Astrocyte (in vitro differentiated cells and primary cell): Measurements from ENCODE around the gene C1orf159. TPM values are rescaled to one million over a fixed set of nuclear protein-coding genes. Genes with fewer than 3 reads are reported as not detected.
A peak's percentile ranks its signal among the peaks of the same experiment; 100 is the strongest.

Source experiments
- DNase-seq: peaks from one replicate; pipeline ENCODE4 v3.0.0-alpha.2; 2010; ENCODE audit warnings: low read depth
- FAIRE-seq: peaks from 2 replicates; lab custom pipeline; 2011; peaks lifted over from hg19 to GRCh38; lab: Jason Lieb, UNC
- H2AFZ ChIP-seq: 2 replicates; pipeline ENCODE4 v1.6.0; 2012; ENCODE audit warnings: low read depth, low read length, inconsistent platforms
- H3K27ac ChIP-seq: 2 replicates; pipeline ENCODE4 v1.5.1; 2011; ENCODE audit warnings: low read depth, low read length, inconsistent platforms
- H3K27me3 ChIP-seq: 2 replicates; pipeline ENCODE4 v1.6.0; 2011; ENCODE audit warnings: low read length, inconsistent platforms; ENCODE audit not compliant: insufficient read depth
- H3K36me3 ChIP-seq: 2 replicates; pipeline ENCODE4 v1.5.1; 2011; ENCODE audit warnings: low read length, inconsistent platforms; ENCODE audit not compliant: insufficient read depth
- H3K4me1 ChIP-seq: 2 replicates; pipeline ENCODE4 v1.5.1; 2011; ENCODE audit warnings: low read length, inconsistent platforms; ENCODE audit not compliant: insufficient read depth
- H3K4me2 ChIP-seq: 2 replicates; pipeline ENCODE4 v1.6.0; 2012; ENCODE audit warnings: low read length, inconsistent platforms
- H3K4me3 ChIP-seq: 2 replicates; pipeline ENCODE4 v1.5.1; 2011; ENCODE audit warnings: low read depth, mild to moderate bottlenecking, low read length, inconsistent platforms; ENCODE audit not compliant: insufficient read depth
- H3K79me2 ChIP-seq: 2 replicates; pipeline ENCODE4 v1.6.0; 2012; ENCODE audit warnings: mild to moderate bottlenecking, low read length, inconsistent platforms; ENCODE audit not compliant: insufficient read depth
- H3K9ac ChIP-seq: 2 replicates; pipeline ENCODE4 v1.6.0; 2012; ENCODE audit warnings: mild to moderate bottlenecking, low read length, inconsistent platforms
- H3K9me3 ChIP-seq: 2 replicates; pipeline ENCODE4 v1.5.1; 2012; ENCODE audit warnings: low read depth, mild to moderate bottlenecking, low read length, inconsistent platforms; ENCODE audit not compliant: insufficient read depth
- H4K20me1 ChIP-seq: 2 replicates; pipeline ENCODE4 v1.6.0; 2012; ENCODE audit warnings: low read length, inconsistent platforms; ENCODE audit not compliant: insufficient read depth
- H3K27ac Mint-ChIP-seq: one replicate; pipeline ENCODE4 v1.8.0; 2021; ENCODE audit warnings: mild to moderate bottlenecking, mixed read lengths; ENCODE audit not compliant: unreplicated experiment
- H3K27me3 Mint-ChIP-seq: one replicate; pipeline ENCODE4 v1.8.0; 2021; ENCODE audit warnings: low read depth, mixed read lengths; ENCODE audit not compliant: unreplicated experiment
- H3K36me3 Mint-ChIP-seq: one replicate; pipeline ENCODE4 v1.8.0; 2021; ENCODE audit warnings: low read depth, mixed read lengths; ENCODE audit not compliant: unreplicated experiment
- H3K4me1 Mint-ChIP-seq: one replicate; pipeline ENCODE4 v1.8.0; 2021; ENCODE audit warnings: low read depth, mixed read lengths; ENCODE audit not compliant: unreplicated experiment
- H3K4me3 Mint-ChIP-seq: one replicate; pipeline ENCODE4 v1.8.0; 2021; ENCODE audit warnings: mild to moderate bottlenecking, moderate library complexity, mixed read lengths; ENCODE audit not compliant: unreplicated experiment
- H3K9me3 Mint-ChIP-seq: one replicate; pipeline ENCODE4 v1.8.0; 2021; ENCODE audit warnings: mild to moderate bottlenecking, mixed read lengths; ENCODE audit not compliant: unreplicated experiment
- CTCF ChIP-seq: IDR thresholded peaks from 2 replicates; pipeline ENCODE4 v1.5.1; 2011; ENCODE audit warnings: low read depth, mild to moderate bottlenecking, inconsistent platforms, low read length, moderate library complexity; ENCODE audit not compliant: insufficient read depth
- EZH2 ChIP-seq: IDR thresholded peaks from 2 replicates; pipeline ENCODE4 v1.6.1; 2012; ENCODE audit warnings: mild to moderate bottlenecking, low read length, inconsistent platforms; ENCODE audit not compliant: insufficient read depth
- total RNA-seq: library from RNA; stranded (reverse); gene quantifications from 2 replicates; pipeline ENCODE4 v1.2.1, GENCODE V29; 2021

C1orf159 gene
- total RNA-seq, 1 donor from 2014 or later, result 13.9 TPM

GRCh38 chr1:1053022-1053421 is 62.9 kb downstream of the C1orf159 start:
- Mint-ChIP-seq H3K27ac (peak overlapping the region; percentile 60), H3K36me3 (peaks cover 10% of the 10 kb centered on the region), H3K9me3 (no peaks in the 10 kb centered on the region), H3K4me3 (no peak overlapping the region), H3K27me3 (no peaks in the 10 kb centered on the region), H3K4me1 (no peaks in the 10 kb centered on the region)
- TF ChIP-seq CTCF (no peak), EZH2 (no peak)
- FAIRE-seq (no peak), DNase-seq (no peak)
- Histone ChIP-seq H3K4me2 (no peak overlapping the region), H3K9me3 (no peaks in the 10 kb centered on the region), H3K36me3 (peaks cover 7% of the 10 kb centered on the region), H3K4me3 (no peak overlapping the region), H4K20me1 (peaks cover 48% of the 10 kb centered on the region), H3K79me2 (no peaks in the 10 kb centered on the region), H3K27ac (no peak overlapping the region), H3K9ac (no peak overlapping the region), H2AFZ (no peak overlapping the region), H3K4me1 (no peaks in the 10 kb centered on the region), H3K27me3 (no peaks in the 10 kb centered on the region)

GRCh38 chr1:1052003-1052840 is 63.7 kb downstream of the C1orf159 start:
- H3K27ac Mint-ChIP-seq, result peak overlapping the region; percentile 60
- no peaks in the 10 kb centered on the region for H3K27me3 Mint-ChIP-seq
- no peaks in the 10 kb centered on the region for H3K9me3 Mint-ChIP-seq
- Histone ChIP-seq H3K4me3 (no peak overlapping the region), H2AFZ (no peak overlapping the region), H4K20me1 (peaks cover 48% of the 10 kb centered on the region), H3K79me2 (no peaks in the 10 kb centered on the region), H3K9ac (no peak overlapping the region), H3K27me3 (no peaks in the 10 kb centered on the region), H3K27ac (no peak overlapping the region), H3K9me3 (no peaks in the 10 kb centered on the region), H3K4me1 (no peaks in the 10 kb centered on the region), H3K4me2 (no peak overlapping the region), H3K36me3 (peaks cover 7% of the 10 kb centered on the region)
- peaks cover 10% of the 10 kb centered on the region for H3K36me3 Mint-ChIP-seq
- H3K4me1 Mint-ChIP-seq, result no peaks in the 10 kb centered on the region
- no peak overlapping the region for H3K4me3 Mint-ChIP-seq
- no peak for FAIRE-seq
- TF ChIP-seq EZH2, result no peak
- no peak for TF ChIP-seq CTCF
- no peak for DNase-seq
